ENCODE results near the gene DDX41. TPM values are rescaled to one million over a fixed set of nuclear protein-coding genes. Genes with fewer than 3 reads are reported as not detected.
A peak's percentile ranks its signal among the peaks of the same experiment; 100 is the strongest.

DDX41 gene
- total and polyA plus RNA-seq, 2 of the 13 experiments (the other 11 are each of a cell fraction or from before 2014, with no cell fraction given), result 62.8 to 105 TPM

- POLR2A ChIA-PET, result no interaction called here
- ATAC-seq, result no peak
- Histone ChIP-seq H3K4me3 (replicated peaks in 1 of 3; ENCODE audit: insufficient read depth in 1 of 3, low read depth in 2 of 3, low read length in 3 of 3) (no peak overlapping the region), H3K4me2 (ENCODE audit: low read depth, low read length) (no peak overlapping the region), H3K27ac (ENCODE audit: extremely low read length, insufficient read depth, low read length) (no peak overlapping the region), H4K20me1 (ENCODE audit: insufficient read depth, low read length) (peaks cover 11% of the 10 kb centered on the region; the same call in 1 of the 2 replicates), H2AFZ (ENCODE audit: low read length) (no peak overlapping the region), H3K27me3 (ENCODE audit: control insufficient read depth in 1 of 2, insufficient read depth in 2 of 2, low read length in 2 of 2) (no peaks in the 10 kb centered on the region), H3K9ac (ENCODE audit: insufficient read depth, low read depth, low read length) (no peak overlapping the region), H3K9me3 (ENCODE audit: low read length) (no peaks in the 10 kb centered on the region), H3K36me3 (replicated peaks in 1 of 2; ENCODE audit: control insufficient read depth in 1 of 2, insufficient read depth in 2 of 2, low read length in 2 of 2) (peaks cover 15 to 18% of the 10 kb centered on the region in 2 experiments; a peak in 4 of 5 replicates), H3K4me1 (ENCODE audit: insufficient read depth, low read length) (peaks cover 23% of the 10 kb centered on the region), H3K79me2 (ENCODE audit: insufficient read depth, low read length) (no peaks in the 10 kb centered on the region)
- intact Hi-C loops (cut with micrococcal nuclease; ENCODE audit: unreplicated experiment), result no loop called here
- TF ChIP-seq ZNF12 (CRISPR knock-in tag; IDR thresholded peaks at IDR 0.05) (no peak), MED1 (CRISPR knock-in tag; IDR thresholded peaks at IDR 0.05) (no peak), SSRP1 (CRISPR knock-in tag; IDR thresholded peaks at IDR 0.05) (no peak), ESRRA (CRISPR knock-in tag; IDR thresholded peaks at IDR 0.05; ENCODE audit: low read depth) (no peak), TARDBP (CRISPR knock-in tag; IDR thresholded peaks at IDR 0.05) (no peak), MAF1 (CRISPR knock-in tag; IDR thresholded peaks at IDR 0.05; ENCODE audit: borderline replicate concordance) (no peak), PCBP1 (IDR thresholded peaks at IDR 0.05; ENCODE audit: borderline replicate concordance, low read depth, low read length) (0 out of 2 replicates have a peak, but pooled peaks have one; percentile 20), ZNF280B (CRISPR knock-in tag; IDR thresholded peaks at IDR 0.05; ENCODE audit: borderline replicate concordance) (0 out of 2 replicates have a peak, but pooled peaks have one; percentile 36)
- in situ Hi-C loops (cut with HindIII; ENCODE audit: extremely low pct_ligation_motif_present, low pct_unique_long_range_greater_than_20kb), result no loop called here
- no peak for DNase-seq (ENCODE audit: low spot score)
- over 99% methylated on average over 16 of the region's 16 CpGs for WGBS (ENCODE audit: low lambda C conversion rate)
- CTCF ChIA-PET (ENCODE audit: low intra/inter-chr PET ratio, low total read pairs), result interaction anchor here (1.3 to 3.0 kb wide), 3 partner anchors 10 to 109 kb away, joined by 3 to 37 read pairs (median 14); partner anchors contain the start of gene B4GALT7
- FAIRE-seq, result no peak
- BruUV-seq (replicated peaks), result no TSS peak
These were observed 25.8 kb downstream of the DDX41 start for GRCh38 chr5:177490992-177491391.

All from HepG2 (cell line).